ENCODE measurements around the gene ZNF500.
A peak's percentile ranks its signal among the peaks of the same experiment; 100 is the strongest.

The ZNF500 gene

DNA sequence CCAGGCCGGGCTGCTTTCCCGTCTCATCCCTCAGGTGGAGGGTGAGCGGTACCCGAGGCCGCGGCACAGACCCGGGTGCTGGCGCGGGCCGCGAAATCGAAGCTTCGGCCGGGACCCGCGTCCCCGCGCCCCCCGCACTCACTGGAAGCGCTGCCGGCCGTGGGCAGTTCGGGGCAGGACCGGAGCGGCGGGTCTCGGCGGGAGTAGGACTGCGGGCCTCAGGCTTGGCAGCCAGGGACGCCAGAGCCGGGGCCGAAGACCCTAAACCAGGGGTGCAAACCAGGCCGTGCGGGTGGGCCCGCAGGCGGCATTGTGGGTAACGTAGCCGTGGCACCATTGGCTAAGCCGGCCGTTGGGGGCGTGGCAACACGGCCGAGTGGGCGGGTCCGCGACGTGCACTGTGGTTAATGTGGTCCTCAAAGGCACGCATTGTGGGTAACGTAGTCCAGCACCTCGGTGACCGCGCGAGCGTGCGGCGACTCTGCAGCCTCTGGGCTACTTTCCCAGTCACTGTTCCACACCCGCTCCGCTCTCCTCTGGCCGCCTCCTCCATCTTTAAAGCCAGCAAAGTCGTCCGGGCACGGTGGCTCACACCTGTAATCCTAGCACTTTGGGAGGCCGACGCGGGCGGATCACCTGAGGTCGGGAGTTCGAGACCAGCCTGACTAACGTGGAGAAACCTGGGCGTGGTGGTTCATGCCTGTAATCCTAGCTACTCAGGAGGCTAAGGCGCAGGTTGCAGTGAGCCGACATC lies at the start of gene ZNF500:
Gene ZNF500 (minus strand): TSS at position 288 of the 754 bp plus-strand sequence. CDS start 1,184 bp downstream, outside the sequence.
- peak; percentile 82 to 98 for DNase-seq (ENCODE audit: low read depth in 2 of 2)

DNA sequence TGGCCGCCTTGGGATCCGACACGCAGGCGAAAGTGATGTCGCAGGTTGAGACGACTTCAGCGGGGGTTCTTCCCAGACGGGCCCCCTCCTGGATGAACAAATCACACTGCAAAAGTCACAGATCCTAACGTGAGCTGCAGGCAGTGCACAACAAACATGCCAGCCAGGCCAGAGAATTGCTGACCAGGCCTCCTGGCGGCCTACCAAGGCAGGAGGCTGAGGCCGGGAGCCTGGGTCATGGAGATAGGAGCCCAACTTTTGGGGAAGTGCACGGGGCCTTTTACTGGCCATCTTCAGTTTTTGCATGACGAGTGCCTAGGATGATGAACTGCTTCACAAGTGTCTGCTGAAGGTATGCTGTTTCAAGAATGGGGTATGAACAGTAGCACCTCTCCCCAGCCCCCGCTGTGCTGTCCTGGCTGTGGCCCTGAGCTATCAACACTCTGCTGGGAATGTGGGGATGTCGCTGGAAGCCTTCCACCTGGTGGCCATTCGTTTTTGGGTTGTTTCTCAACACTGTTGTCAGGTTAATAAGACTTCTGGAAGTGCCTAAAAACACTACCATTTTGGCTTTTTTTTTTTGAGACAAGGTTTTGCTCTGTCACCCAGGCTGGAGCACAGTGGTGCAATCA lies 47.7 kb upstream of the ZNF500 start:
- no peak for DNase-seq (ENCODE audit: low read depth in 2 of 2)

DNA sequence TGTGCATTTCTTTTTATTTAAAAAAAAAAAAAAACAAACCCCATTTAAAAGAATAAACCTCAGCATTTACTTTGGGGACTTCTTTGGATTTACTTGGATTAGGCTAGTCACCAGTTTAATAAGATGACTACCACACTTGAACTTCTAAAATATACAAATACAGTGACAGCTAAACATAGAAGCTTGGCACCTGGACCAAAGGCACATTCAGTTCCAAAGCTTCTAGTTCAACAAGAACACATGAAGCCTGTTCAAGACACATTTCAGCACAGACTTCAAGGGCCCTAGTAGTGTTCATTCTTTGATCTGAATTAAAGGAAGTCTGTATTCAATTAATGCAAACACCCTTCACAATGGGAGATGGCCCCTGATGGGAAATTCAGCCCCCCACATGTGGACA lies 47.1 kb upstream of the ZNF500 start:
- no peak for DNase-seq (ENCODE audit: low read depth in 2 of 2)

DNA sequence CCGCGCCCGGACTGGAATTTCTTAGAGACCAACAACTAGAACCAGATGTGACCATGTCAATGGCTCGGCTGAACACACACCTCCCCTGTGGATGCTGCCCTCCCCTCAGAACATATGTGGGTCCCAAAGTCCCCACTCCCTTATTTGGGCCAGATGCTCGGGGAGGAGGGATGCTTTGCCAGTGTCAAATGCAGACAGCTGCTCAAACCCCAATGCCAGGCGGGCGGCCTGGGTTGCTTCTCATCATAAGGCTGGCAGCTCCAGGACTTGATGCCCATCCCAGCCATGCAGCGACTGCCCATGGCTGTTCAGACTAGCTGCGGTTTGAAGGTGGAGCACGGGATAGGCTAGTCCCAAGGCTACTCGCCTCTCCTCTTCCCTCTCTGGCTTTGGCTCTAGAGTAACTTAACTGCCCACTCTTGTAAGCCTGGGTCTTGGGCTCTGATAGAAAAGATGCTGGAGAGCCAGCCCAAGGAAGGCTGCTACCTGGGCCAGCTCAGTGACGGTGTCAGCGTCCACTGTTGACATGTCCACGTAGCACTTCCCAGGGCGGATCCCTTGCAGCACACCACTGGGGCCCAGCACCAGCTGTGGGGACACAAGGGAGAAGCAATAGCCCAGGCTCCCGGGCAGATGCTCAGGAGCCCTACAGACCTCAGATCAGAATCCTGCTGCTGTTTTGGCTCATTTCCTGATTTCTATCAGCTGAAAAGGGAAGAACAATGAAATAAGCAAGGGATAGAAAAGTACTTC lies 46.5 kb upstream of the ZNF500 start:
- no peak for DNase-seq (ENCODE audit: low read depth in 2 of 2)

DNA sequence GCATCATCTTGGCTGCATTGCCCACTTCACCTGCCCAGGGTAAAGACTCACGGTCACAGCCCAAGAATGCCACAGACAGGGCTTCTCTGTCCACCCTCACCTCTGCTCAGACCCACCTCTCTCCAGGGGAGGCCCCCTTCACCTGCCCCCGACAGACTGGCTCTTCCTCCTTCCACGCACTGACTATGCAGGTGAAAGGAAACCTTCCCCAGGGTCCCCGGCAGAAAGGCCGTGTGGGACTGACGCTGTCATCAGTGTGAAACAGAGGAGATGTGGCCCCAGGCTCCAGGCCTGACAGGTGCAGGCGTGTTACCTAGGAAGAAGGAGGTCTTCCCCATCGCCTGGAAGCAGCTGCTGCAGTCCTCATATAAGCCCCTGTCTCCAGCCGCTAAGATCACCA lies 44.8 kb upstream of the ZNF500 start:
- no peak for DNase-seq (ENCODE audit: low read depth in 2 of 2)

DNA sequence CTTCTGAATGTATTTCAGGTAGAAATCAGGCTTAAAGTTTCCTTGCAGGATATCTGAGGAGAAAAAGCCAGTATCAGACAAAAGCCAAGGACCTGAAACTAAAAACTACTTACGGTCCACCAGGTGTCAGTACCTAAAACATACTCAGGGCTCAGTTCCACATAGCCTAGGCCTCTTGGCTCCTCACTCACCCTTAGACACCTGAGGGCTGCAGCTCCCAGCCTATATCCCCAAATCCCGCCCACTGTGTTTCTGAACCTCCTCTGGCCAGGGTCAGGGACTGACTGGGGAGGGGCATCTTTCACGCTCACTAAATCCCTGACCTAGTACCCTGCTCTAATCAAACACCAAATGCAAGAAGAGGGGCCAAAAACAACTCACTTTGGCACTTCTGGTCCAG lies 44.3 kb upstream of the ZNF500 start:
- no peak for DNase-seq (ENCODE audit: low read depth in 2 of 2)

DNA sequence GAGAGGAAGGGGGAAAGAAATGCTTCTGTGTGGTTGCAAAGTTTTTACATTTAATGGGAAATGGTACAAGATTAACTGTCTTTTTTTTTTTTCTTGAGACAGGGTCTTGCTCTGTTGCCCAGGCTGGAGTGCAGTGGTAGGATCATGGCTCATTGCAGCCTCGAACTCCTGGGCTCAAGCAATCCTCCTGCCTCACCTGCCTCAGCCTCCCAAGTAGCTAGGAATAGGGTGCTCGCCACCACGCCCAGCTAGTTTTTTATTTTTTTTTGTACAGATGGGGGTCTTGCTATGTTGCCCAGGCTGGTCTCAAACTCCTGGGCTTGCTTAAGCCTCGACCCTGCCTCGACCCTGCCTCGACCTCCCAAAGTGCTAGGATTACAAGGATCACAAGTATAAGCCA lies 39.3 kb upstream of the ZNF500 start:
- DNase-seq (ENCODE audit: low read depth in 2 of 2), result no peak

DNA sequence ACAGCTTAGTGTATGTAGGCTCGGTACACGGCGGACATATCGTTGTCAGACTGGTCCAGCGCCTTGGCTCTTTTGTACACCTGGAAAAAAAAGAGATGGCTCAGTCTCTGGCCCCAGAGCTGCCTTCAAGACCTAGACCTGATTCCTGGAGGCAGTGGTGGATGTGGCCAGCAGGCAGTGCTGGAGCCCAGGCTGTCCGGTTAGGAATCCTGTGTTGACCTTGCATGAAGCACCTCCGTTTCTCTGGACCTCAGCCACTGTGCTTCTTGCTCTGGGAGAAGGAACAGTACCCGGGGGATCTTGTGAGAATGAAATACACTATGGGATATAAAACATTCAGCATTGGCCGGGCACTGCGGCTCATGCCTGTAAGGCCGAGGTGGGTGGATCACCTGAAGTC lies 38.3 kb upstream of the ZNF500 start:
- DNase-seq (ENCODE audit: low read depth in 2 of 2), result no peak

DNA sequence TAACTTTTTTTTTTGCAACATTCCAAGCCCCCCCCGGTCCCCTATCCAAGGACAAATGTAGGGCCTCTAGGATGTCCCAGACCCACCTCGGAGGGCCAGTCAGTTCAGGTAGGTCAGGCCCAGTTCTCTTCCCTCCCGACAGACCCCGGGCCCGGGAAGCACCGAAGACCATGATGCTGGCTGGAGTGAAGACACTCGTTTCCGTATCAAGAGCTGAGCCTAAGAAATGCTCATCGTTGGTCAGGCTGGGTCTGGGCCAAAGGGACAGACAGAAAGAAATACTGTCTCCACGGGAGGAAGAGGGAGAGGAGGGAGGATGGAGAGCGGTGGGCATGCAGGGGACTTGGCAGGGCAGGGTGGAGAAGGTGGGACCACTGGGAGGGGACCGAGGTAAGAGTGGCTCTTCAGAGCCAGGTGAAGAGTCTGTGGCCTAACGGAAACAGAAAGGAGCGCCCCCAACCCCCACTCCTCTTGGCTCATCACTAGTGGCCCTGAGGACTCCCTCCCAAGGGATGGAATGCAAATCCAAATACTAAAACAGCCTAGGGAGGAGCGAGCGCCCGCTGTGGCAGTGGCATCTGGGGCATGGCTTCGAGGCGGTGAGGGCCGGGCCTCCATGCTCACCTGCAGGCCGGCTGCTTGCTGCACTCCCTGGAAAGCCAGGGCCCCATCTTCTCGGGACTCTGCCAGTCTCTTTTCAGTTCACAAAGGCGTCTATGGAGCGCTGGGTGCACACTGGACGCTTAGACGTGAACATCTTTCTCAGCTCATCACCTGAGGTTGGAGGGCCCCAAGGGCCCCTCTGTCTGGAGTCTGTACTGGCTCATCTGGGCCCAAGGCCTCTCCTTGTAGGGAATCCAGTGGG lies 37.2 kb upstream of the ZNF500 start:
- DNase-seq (ENCODE audit: low read depth in 2 of 2), result no peak

DNA sequence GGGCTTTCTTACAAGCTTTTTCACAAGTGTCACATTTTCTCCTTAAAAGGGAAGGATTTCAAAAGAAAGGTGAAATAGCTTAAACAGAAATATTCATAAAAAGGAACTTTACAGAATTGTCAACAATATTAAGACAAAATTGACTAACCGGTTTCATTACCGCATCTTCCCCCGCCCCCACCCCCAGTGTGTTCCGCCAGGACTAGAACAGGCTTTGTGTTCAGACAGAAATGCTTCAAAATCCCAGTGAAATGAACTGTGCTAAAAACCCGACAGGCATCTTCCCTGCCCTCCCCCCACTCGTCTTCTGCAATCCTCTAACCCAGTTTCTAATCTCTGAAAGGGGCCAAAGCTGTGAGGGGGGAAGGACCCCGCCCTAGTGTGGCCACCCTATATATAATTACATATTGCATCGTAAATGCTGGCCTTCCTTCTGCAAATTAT lies 36.5 kb upstream of the ZNF500 start:
- DNase-seq (ENCODE audit: low read depth in 2 of 2), result no peak

DNA sequence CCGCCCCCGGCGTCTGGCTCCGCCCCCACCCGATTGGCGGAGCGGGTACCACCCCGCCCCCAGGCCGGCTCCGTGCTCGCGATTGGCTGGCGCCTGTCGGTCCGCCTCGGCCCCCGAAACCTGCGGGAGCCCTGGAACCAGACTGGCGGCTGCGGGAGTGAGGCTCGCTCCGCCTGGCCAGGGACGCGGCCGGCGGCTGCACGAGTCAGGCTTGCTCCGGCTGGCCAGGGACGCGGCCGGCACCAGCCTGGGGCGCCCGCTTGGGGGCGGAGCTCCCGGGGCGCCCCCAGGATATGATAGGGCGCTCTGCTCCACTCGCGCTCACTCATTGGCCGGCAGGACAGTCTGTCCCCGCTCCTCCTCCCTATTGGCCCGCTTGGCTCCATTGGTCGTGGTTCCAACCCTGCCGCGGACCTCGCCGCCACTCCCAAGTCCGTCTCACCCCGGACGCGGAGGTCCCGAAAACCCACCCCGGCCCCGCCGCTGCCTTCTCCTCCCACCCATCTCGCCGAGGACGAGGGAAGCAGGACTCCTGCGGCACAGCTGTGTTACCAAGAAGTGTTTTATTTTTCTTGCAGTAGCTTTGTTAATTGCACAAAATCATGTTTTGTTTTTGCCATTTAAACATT lies 35.8 kb upstream of the ZNF500 start:
- peak; percentile 55 to 83 for DNase-seq (ENCODE audit: low read depth in 2 of 2)

DNA sequence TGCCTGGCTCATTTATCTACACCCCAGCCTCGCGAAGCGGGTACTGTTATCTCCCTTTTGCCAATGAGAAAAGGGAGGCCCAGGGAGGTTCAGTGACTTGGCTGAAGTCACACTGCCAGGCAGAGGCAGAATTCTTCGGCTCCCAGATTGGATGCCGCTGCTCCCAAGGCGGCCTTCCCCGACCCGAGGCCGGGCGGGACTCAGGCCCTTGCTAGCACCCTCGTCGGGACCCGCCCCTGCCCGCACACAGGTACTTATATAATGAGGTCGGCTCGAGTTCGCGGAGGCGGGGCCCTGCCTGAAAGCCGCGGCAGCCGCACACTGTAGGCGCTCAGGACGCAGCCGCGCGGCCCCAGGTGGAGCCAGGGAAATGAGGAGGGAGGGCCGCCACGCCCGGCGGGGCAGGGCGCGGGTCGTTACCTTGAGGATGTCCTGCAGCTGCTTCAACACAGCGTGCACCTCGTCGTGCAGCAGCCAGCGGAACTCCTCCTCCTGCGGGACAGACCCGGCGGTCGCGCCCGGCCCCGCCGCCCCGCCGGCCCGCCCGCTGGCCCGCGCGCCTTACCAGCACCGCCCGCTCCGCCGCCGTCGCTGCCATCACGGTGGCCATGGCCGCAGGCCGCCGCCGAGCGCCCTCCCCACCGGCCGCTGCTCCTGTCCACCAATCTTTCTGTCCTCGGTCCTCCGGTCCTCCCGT lies 35.1 kb upstream of the ZNF500 start, which contains the start of gene ROGDI:
Gene ROGDI (minus strand): TSS at position 672 of the 697 bp plus-strand sequence. CDS start 62 bp downstream, at position 610.
- peak; percentile 44 to 48 for DNase-seq (ENCODE audit: low read depth in 2 of 2)

DNA sequence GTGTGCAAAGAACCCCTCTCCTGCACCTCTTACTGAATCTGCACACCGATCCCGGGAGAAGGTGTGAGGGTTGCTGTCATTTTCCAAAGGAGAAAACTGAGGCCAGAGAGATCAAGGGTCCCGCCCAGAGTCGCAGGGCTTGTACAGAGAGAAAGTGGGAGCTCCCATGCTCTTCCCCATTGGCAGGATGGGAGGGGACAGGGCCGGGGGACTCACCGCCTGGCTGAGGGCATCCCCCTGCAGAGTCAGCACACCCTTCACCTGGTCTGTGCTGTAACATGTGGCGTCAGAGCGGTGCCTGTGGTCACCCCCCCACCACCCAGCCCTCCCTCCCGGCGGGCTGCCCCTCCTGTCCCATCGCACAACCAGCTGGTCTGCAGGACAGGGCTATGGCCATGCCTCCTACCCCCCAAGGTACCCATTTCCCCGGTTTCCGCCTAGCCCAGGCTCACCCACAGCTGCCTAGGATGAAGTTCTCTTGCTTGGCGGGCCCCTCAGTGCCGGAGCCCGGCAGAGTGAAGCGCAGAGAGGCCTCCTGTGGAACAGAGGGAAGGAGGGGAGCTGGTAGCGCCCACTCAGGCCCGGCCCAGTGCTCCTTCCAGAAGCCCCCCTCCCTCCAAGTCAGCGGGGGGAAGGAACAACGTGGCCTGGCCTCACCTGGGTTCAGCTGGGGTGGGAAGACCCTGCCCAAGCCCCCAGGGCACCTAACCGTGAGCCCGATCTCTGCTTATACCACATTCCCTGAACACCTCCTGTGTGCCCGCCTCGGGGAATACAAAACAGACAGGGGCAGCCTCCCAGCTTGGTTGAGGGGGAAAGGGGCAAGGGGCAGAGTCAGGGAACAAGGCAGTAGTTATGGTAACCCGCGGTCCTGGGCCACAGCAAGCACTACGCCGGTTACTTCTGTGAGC lies 34.3 kb upstream of the ZNF500 start:
- DNase-seq (ENCODE audit: low read depth in 2 of 2), result no peak

DNA sequence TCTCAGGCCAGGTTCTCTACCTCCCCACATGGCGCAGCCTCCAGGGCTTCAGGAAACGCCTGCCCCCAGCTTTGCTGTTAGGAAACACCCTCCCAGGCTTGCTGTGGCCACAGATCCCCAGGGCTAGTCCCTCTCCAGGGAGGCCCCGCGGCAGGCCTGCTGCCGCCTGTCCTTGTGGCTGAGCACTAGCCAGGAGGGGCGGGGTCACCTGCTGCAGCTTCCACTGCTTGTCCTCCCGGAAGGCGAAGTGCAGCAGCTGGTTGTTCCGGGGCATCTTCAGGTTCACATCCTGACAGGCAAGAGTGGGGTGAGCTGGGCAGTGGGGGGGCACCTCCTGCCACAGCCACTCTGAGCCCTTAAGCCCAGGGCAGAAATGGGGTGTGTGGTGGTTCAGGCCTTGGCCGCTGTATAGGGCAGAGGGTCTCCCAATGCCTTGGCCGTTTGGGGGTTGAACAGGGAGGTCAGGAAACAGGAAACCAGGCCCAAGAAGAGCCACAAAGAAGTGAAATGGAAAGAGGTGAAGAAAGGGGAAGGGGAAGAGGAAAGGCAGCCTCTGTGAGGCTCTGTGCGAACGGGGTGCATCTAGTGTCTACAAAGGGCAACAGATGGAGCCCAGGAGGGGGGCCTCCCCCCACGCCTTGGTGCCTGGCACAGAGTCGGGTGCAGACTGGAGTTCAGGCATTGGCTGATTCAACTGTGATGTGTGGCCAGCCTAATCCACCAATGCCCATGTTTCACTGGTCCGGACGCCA lies 33.5 kb upstream of the ZNF500 start:
- no peak for DNase-seq (ENCODE audit: low read depth in 2 of 2)

DNA sequence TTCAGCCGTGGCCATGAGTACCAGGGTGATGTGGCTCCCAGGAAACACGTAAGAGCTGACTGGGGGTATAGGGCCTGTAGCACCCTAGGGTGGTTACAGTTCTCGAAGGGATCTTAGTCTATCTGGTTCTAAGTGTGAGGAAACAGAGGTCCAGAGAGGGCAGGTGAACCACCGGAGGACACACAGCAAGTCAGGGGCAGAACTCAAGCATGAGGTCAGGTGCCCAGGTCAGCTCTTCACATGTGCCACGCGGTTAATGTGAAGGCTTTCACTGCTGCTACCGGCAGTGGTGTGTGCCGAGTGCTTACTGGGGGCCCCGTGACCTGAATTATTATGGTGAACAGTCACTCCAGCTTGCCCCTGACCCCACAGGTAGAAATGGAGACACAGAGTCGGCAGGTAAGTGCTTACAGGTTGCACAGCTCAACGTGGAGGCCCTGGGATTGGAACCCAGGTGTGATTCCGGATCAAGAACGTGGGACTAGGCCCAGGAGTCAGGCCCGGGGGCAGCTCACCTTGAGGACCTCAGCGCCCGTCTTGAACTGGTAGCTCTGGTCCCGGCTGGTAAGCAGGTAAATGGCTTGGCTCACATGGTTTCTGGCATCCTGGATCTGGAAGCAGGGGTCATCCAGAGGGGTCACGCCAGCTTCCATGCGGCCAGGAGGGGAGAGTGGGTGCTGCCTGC lies 32.4 kb upstream of the ZNF500 start:
- DNase-seq (ENCODE audit: low read depth in 2 of 2), result no peak

DNA sequence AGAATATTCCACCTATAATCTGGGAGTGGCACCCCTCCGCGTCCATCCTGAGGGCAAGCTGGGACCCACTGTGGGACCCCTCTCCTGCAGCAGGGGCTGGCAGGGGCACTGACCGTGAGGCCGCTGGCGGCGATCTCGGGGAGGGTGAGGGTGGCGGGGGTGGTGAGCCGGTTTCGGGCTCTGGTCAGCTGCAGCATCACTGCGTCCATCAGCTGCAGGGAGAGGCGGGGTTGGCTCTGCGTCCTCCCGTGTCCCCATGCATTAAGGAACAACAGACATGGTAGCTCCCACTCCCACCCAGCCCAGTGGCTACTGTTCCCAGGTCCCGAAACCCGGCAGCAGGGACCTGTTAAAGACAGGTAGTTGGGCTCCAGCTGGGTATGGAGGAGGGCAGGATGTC lies 31.5 kb upstream of the ZNF500 start:
- no peak for DNase-seq (ENCODE audit: low read depth in 2 of 2)

DNA sequence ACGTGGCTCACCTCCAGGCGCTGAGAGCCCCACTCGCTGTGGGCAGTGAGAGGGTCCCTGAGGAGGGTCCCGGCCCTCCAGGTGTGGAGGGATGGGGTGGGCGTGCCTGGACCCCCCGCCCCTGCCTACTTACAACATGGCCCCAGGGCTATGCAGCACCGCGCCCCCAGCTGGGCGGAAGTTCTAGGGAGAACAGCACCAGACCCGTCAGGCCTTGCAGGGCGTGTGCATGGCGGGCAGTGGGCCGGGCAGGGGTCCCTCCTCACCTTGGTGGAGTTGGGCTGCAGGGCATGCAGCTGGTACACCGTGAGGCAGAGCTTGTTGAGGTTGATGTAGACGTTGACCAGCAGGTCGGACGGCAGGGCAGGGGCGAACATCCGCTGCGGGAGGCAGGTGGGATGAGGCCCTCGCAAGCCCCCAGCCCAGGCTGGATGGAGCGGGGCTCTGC lies 30.9 kb upstream of the ZNF500 start:
- DNase-seq (ENCODE audit: low read depth in 2 of 2), result no peak
